Measurements from ENCODE around the gene MAPKAP1.
"Not testable (repeated sequence)": the region's sequence is repeated elsewhere in the genome, so short reads cannot be mapped to it uniquely, and the experiment has no call there.

The MAPKAP1 gene

DNA sequence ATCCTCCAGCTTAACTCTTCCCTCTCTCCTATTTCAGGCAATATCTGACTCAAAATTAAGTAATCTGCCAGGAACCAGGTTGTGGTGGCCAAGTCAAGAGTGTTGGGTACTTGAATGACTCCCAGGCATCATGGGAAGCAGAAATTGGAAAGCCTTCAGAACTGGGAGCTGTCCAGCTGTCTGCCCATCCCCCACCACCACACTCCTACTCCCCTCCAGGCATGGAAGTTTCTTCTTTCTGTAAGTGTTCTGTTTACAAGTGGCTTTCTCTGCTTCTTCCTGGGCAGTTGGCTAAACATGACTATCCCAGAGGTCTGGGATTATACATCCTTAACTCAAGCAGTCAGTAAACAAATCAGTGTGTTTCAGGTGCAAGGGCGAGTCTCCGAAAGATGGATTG lies 25.6 kb upstream of the MAPKAP1 start:
- Histone ChIP-seq H3K79me2 (ENCODE audit: control insufficient read depth, insufficient read depth, low read length, unreplicated experiment) (no peaks in the 10 kb centered on the region), H3K4me3 (ENCODE audit: low read depth, low read length) (no peak overlapping the region), H2AFZ (ENCODE audit: low read length, unreplicated experiment) (no peak overlapping the region), H3K27ac (ENCODE audit: low read depth, low read length) (no peak overlapping the region), H3K4me1 (ENCODE audit: control insufficient read depth, insufficient read depth, low read length, unreplicated experiment) (no peaks in the 10 kb centered on the region), H3K36me3 (ENCODE audit: insufficient read depth, low read length) (no peaks in the 10 kb centered on the region), H3K27me3 (ENCODE audit: insufficient read depth, low read length) (peaks cover 5% of the 10 kb centered on the region; the same call in 1 of the 2 replicates)

DNA sequence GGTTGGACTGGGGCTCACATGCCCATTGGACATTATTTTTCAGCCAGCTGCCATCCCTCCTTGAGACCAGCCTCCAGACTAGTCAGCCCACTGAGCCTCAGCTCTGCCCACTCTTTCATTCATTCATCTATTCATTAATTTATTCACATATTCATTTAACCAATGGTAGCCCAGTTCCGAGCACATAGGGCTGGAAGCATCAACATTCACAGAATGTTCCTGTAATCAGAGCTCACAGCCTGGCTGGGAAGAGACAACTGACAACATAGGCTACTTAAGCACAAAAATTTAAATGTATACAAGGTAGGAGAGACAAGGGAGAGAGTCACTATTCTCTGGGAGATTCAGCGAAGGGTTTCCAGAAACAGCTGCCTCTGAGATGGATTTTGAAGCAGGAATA lies 23.2 kb upstream of the MAPKAP1 start:
- Histone ChIP-seq H3K36me3 (ENCODE audit: insufficient read depth, low read length) (no peaks in the 10 kb centered on the region), H3K27ac (ENCODE audit: low read depth, low read length) (no peak overlapping the region), H3K27me3 (ENCODE audit: insufficient read depth, low read length) (peaks cover 5% of the 10 kb centered on the region; the same call in 1 of the 2 replicates), H3K4me1 (ENCODE audit: control insufficient read depth, insufficient read depth, low read length, unreplicated experiment) (no peaks in the 10 kb centered on the region), H3K4me3 (ENCODE audit: low read depth, low read length) (no peak overlapping the region), H2AFZ (ENCODE audit: low read length, unreplicated experiment) (no peak overlapping the region), H3K79me2 (ENCODE audit: control insufficient read depth, insufficient read depth, low read length, unreplicated experiment) (no peaks in the 10 kb centered on the region)

DNA sequence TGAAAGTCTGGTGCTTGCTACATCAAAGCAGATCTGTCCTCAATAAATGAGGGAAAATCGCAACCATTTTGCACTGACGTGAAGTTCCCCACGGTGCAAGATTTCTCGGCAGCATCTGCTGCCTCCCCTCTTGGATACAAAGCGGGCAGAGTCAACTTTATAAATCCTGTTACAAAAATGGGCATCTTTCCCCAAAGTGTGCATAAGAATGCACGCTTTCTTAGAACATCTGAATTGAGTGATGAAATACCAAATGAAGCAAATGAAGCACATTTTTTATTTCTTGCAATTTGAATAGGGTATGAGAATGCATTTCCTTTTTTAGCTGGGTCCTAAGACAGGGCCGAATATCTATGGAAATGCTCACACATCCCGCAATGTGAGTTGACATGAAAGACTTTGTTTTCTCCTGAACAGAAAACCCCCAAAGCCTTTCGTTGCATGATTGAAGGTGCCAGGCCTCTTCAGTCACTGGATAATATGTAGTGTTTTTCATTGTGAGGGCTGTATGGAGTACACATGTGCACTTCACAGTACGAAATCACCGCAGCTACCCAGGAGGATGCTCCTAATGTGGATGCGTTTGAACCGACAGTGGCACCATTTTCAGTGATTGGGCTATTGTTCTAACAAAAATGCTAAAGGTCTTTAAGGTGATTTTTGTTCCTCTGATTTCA lies 19.6 kb upstream of the MAPKAP1 start:
- Histone ChIP-seq H3K27me3 (ENCODE audit: insufficient read depth, low read length) (no peaks in the 10 kb centered on the region), H3K4me1 (ENCODE audit: control insufficient read depth, insufficient read depth, low read length, unreplicated experiment) (no peaks in the 10 kb centered on the region), H3K36me3 (ENCODE audit: insufficient read depth, low read length) (no peaks in the 10 kb centered on the region), H3K27ac (ENCODE audit: low read depth, low read length) (no peak overlapping the region), H3K79me2 (ENCODE audit: control insufficient read depth, insufficient read depth, low read length, unreplicated experiment) (no peaks in the 10 kb centered on the region), H3K4me3 (ENCODE audit: low read depth, low read length) (no peak overlapping the region), H2AFZ (ENCODE audit: low read length, unreplicated experiment) (no peak overlapping the region)

GRCh38 chr9:125707472-125707804 lies 430 bp upstream of the MAPKAP1 start:
- H2AFZ ChIP-seq (ENCODE audit: low read length, unreplicated experiment): peak overlapping the region; percentile 94
- no peaks in the 10 kb centered on the region for H3K36me3 ChIP-seq (ENCODE audit: insufficient read depth, low read length)
- no peaks in the 10 kb centered on the region for H3K27me3 ChIP-seq (ENCODE audit: insufficient read depth, low read length)
- H3K4me1 ChIP-seq (ENCODE audit: control insufficient read depth, insufficient read depth, low read length, unreplicated experiment): peaks cover 16% of the 10 kb centered on the region
- H3K27ac ChIP-seq (ENCODE audit: low read depth, low read length): 0 out of 2 replicates have a peak overlapping the region, but pooled peaks have one; percentile 4
- H3K79me2 ChIP-seq (ENCODE audit: control insufficient read depth, insufficient read depth, low read length, unreplicated experiment): peaks cover 41% of the 10 kb centered on the region
- H3K4me3 ChIP-seq (ENCODE audit: low read depth, low read length): peak overlapping the region; percentile 79

- Histone ChIP-seq H3K79me2 (ENCODE audit: control insufficient read depth, insufficient read depth, low read length, unreplicated experiment) (peaks cover 53% of the 10 kb centered on the region), H3K4me1 (ENCODE audit: control insufficient read depth, insufficient read depth, low read length, unreplicated experiment) (peaks cover 27% of the 10 kb centered on the region), H3K27me3 (ENCODE audit: insufficient read depth, low read length) (no peaks in the 10 kb centered on the region), H3K4me3 (ENCODE audit: low read depth, low read length) (peak overlapping the region; percentile 79), H3K36me3 (ENCODE audit: insufficient read depth, low read length) (no peaks in the 10 kb centered on the region), H3K27ac (ENCODE audit: low read depth, low read length) (no peak overlapping the region), H2AFZ (ENCODE audit: low read length, unreplicated experiment) (no peak overlapping the region)
Observed at GRCh38 chr9:125705893-125706292, 1.1 kb downstream of the MAPKAP1 start.

- Histone ChIP-seq H3K4me3 (ENCODE audit: low read depth, low read length) (no peak overlapping the region), H2AFZ (ENCODE audit: low read length, unreplicated experiment) (no peak overlapping the region), H3K4me1 (ENCODE audit: control insufficient read depth, insufficient read depth, low read length, unreplicated experiment) (peaks cover 32% of the 10 kb centered on the region), H3K27ac (ENCODE audit: low read depth, low read length) (no peak overlapping the region), H3K27me3 (ENCODE audit: insufficient read depth, low read length) (no peaks in the 10 kb centered on the region), H3K36me3 (ENCODE audit: insufficient read depth, low read length) (no peaks in the 10 kb centered on the region), H3K79me2 (ENCODE audit: control insufficient read depth, insufficient read depth, low read length, unreplicated experiment) (peaks cover 75% of the 10 kb centered on the region)
Observed at GRCh38 chr9:125703662-125704061, 3.3 kb downstream of the MAPKAP1 start.

- Histone ChIP-seq H3K27me3 (ENCODE audit: insufficient read depth, low read length) (no peaks in the 10 kb centered on the region), H2AFZ (ENCODE audit: low read length, unreplicated experiment) (no peak overlapping the region), H3K4me3 (ENCODE audit: low read depth, low read length) (no peak overlapping the region), H3K27ac (ENCODE audit: low read depth, low read length) (0 out of 2 replicates have a peak overlapping the region, but pooled peaks have one; percentile 6), H3K36me3 (ENCODE audit: insufficient read depth, low read length) (peaks cover 5% of the 10 kb centered on the region; the same call in 1 of the 2 replicates), H3K4me1 (ENCODE audit: control insufficient read depth, insufficient read depth, low read length, unreplicated experiment) (peaks cover 32% of the 10 kb centered on the region), H3K79me2 (ENCODE audit: control insufficient read depth, insufficient read depth, low read length, unreplicated experiment) (peaks cover 85% of the 10 kb centered on the region)
Observed at GRCh38 chr9:125701351-125701750, 5.7 kb downstream of the MAPKAP1 start.

DNA sequence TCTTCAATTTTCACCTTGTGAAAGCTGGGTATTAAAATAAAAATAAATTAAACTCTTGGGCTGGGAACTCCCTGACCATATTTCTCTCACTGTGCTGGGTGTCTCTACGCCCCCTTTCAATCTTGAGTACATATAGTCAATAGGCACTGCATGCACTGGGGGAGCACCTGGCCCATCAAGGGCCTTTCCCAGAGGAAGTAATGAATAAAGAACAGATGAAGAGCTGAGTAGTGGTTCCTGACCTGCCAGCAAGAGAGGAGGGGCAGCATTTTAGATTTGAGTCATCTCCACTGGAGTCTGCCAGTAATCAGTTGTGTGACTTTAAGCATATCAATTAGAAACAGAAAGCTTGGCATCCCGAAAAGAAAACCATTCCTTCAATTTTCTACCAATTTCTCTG lies 6.2 kb downstream of the MAPKAP1 start:
- Histone ChIP-seq H3K36me3 (ENCODE audit: insufficient read depth, low read length) (peaks cover 5% of the 10 kb centered on the region; the same call in 1 of the 2 replicates), H3K27me3 (ENCODE audit: insufficient read depth, low read length) (no peaks in the 10 kb centered on the region), H3K79me2 (ENCODE audit: control insufficient read depth, insufficient read depth, low read length, unreplicated experiment) (peaks cover 84% of the 10 kb centered on the region), H2AFZ (ENCODE audit: low read length, unreplicated experiment) (no peak overlapping the region), H3K4me1 (ENCODE audit: control insufficient read depth, insufficient read depth, low read length, unreplicated experiment) (peaks cover 32% of the 10 kb centered on the region), H3K27ac (ENCODE audit: low read depth, low read length) (peak overlapping the region; percentile 6; the same call in 1 of the 2 replicates), H3K4me3 (ENCODE audit: low read depth, low read length) (no peak overlapping the region)

- no peak overlapping the region for H3K4me3 ChIP-seq (ENCODE audit: low read depth, low read length)
- peaks cover 29% of the 10 kb centered on the region for H3K4me1 ChIP-seq (ENCODE audit: control insufficient read depth, insufficient read depth, low read length, unreplicated experiment)
- H2AFZ ChIP-seq (ENCODE audit: low read length, unreplicated experiment): no peak overlapping the region
- no peak overlapping the region for H3K27ac ChIP-seq (ENCODE audit: low read depth, low read length)
- no peaks in the 10 kb centered on the region for H3K27me3 ChIP-seq (ENCODE audit: insufficient read depth, low read length)
- H3K79me2 ChIP-seq (ENCODE audit: control insufficient read depth, insufficient read depth, low read length, unreplicated experiment): peaks cover 81% of the 10 kb centered on the region
- peaks cover 5% of the 10 kb centered on the region; the same call in 1 of the 2 replicates for H3K36me3 ChIP-seq (ENCODE audit: insufficient read depth, low read length)
Observed at GRCh38 chr9:125699870-125700269, 7.1 kb downstream of the MAPKAP1 start.

DNA sequence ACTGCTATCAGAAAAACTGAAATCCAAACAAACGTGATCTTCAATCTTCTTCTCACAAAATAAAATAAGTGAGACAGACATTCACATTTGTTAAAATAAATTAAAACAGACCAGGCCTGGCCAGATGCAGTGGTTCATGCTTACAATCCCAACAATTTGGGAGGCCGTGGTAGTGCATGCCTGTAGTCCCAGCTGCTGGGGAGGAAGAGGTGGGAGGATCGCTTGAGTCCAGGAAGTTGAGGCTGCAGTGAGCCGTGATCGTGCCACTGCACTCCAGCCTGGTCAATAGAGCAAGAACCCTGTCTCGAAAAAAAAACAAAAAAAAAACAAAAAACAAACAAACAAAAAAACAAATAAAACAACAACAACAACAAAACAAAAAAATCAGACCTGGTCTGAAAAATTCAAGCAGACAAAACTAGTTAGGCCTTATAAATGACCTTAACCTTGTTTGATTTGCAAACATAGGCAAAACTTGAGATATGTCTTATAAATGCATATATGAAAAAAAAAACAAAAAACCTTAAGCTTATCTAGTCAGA lies 10.8 kb downstream of the MAPKAP1 start:
- H3K27me3 ChIP-seq (ENCODE audit: insufficient read depth, low read length): no peaks in the 10 kb centered on the region
- no peak overlapping the region for H3K4me3 ChIP-seq (ENCODE audit: low read depth, low read length)
- peaks cover 5% of the 10 kb centered on the region; the same call in 1 of the 2 replicates for H3K36me3 ChIP-seq (ENCODE audit: insufficient read depth, low read length)
- H3K79me2 ChIP-seq (ENCODE audit: control insufficient read depth, insufficient read depth, low read length, unreplicated experiment): peaks cover 76% of the 10 kb centered on the region
- H3K4me1 ChIP-seq (ENCODE audit: control insufficient read depth, insufficient read depth, low read length, unreplicated experiment): peaks cover 19% of the 10 kb centered on the region
- no peak overlapping the region for H2AFZ ChIP-seq (ENCODE audit: low read length, unreplicated experiment)
- H3K27ac ChIP-seq (ENCODE audit: low read depth, low read length): no peak overlapping the region

- not testable (repeated sequence) for H3K27me3 ChIP-seq (ENCODE audit: insufficient read depth, low read length); H2AFZ ChIP-seq (ENCODE audit: low read length, unreplicated experiment); H3K4me3 ChIP-seq (ENCODE audit: low read depth, low read length); H3K36me3 ChIP-seq (ENCODE audit: insufficient read depth, low read length); H3K27ac ChIP-seq (ENCODE audit: low read depth, low read length)
- Histone ChIP-seq H3K4me1 (ENCODE audit: control insufficient read depth, insufficient read depth, low read length, unreplicated experiment) (peaks cover 13% of the 10 kb centered on the region), H3K79me2 (ENCODE audit: control insufficient read depth, insufficient read depth, low read length, unreplicated experiment) (peaks cover 73% of the 10 kb centered on the region)
Observed at GRCh38 chr9:125695548-125695947, 11.5 kb downstream of the MAPKAP1 start.

All from ACC112 (cell line).